Measurements from ENCODE around the gene IRF2.
A peak's percentile ranks its signal among the peaks of the same experiment; 100 is the strongest.

IRF2 gene

DNA sequence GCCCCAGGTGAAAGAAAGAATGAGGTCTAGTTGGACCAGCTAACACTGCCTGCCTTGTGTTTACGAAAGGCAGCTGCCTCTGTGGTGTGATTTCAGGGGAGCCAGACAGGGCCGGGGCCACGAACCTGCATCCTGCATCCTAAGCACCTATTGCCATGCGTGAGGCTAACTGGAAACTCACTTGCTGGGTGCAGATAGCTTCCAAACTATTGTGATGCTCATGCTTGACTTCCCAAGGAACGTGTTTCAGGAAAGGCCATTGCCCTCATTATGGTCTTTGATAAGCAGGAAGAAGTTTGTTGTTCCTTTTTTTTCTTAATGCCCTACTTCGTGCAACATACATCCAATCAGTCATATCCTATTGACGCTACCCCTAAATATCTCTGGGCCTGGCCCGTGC is 2.3 kb upstream of the IRF2 start:
- no peak overlapping the region for H3K4me3 ChIP-seq (ENCODE audit: low read length)
- no peak for DNase-seq (ENCODE audit: low read depth, low spot score)

DNA sequence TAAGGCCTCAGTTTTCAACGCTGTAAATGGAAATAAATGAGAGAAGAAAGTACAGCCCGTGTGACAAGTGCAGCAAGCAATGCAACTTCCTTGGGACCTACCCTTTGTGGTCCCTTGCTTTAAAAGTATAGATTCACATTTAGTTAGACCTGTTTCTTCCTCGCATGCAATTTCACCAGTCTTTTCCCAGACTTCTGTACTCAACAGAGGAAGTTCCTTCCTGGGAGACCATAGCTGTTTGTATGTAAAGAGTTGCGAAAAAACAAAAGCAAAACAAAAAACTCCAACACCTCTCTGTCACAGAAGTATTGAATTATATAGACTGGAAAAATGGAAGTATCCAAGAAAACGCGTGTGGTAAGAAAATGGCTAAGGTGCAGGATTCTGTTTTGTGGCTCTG is 1.1 kb upstream of the IRF2 start:
- H3K4me3 ChIP-seq (ENCODE audit: low read length): peak overlapping the region; percentile 96
- no peak for DNase-seq (ENCODE audit: low read depth, low spot score)

DNA sequence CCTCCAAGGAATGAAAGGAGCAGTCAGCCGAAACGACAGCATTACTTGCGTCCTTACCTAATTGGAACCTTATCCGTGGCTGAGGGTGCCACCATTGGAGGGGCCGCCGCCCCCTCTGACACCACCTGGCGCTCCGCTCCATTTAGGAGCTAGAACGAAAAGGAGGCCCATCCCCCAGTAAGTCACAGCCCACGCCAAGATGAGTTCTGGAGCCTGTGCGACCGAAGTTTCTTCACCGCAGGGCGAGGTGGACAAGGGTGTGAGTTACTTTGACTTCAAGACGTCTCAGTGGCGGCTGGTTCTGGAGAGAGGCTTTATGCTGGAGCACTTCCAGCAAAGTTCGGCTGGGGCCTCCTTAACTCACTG is 729 bp upstream of the IRF2 start:
- H3K4me3 ChIP-seq (ENCODE audit: low read length): peak overlapping the region; percentile 96
- DNase-seq (ENCODE audit: low read depth, low spot score): peak; percentile 28

DNA sequence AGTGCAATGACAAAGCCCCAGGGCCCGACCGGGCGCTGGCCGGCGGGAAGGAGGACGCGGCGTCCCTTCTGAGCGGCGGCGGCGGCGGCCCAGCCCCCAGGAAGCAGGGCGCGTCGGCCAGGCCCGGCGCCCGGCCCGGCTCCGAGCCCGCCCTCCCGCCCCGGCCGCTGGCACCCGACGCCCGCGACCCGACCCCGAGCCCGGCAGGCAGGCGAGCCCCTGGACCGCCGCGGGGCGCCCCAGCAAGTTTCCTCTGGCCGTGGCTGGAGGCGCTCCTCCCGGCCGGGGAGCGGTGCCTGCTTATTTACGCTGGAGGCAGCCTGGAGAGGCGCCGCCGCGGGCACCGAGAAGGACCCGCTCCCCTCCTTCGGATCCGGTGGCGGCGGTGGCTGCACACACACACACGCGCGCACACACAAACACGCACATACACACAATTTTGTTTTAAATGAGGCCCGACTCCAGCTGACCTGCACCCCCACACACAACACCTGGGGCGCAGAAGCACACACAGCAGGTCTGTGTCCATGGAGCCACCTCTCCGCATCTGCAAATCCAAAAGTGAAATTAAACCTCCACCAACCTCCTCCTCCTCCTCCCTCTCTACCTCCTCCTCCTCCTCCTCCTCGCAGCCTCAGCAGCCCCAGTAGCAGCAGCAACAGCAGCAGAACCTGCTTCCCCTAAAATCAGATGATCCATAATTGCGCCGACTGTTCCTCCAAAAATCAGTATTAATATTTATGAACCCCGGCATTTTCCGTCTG is 669 bp downstream of the IRF2 start:
- H3K4me3 ChIP-seq (ENCODE audit: low read length): peak overlapping the region; percentile 76
- peak; percentile 26 for DNase-seq (ENCODE audit: low read depth, low spot score)

DNA sequence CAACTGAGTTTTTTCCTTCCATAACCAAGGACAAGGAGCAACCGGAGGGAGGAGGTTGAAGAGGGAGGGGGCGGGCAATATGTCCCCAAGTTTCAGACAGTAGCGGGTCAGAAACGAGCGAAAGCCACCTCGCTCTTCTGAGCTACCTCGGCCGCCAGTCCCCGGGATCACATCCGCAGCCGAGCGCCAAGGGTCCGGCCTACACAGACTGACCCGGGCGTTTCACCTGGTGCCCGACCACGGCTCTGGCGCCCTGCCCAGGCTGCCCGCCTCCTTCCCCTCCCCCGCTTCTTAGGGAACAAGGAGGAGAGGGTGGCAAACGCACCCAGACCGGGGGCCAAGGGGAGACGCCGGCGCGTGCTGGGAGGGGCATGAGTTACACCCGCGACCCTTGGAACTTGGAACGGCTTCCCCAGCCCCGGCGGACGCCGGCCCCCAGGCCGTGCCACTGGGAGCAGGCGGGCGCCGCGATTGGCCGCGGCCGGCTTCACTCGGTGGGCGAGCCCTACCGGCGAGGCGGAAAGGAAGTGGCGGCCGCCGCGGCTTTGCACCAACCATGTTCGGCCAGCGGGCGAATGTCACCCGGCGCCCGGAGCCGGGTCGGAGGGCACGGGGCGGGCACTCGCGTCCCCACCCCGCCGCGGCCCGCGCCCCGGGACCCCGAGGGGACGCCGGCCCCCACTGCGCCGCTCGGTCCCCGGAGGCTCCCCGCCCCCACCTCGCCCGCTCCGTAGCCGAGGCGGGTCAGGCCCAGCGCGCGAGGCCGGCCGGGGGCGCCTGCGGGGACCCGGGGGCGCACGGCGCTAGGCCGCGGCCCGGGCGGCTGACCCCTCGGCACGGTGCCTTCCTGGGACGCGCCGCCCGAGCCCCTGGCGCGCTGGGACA is 1.5 kb downstream of the IRF2 start:
- DNase-seq (ENCODE audit: low read depth, low spot score): no peak
- peak overlapping the region; percentile 76 for H3K4me3 ChIP-seq (ENCODE audit: low read length)

DNA sequence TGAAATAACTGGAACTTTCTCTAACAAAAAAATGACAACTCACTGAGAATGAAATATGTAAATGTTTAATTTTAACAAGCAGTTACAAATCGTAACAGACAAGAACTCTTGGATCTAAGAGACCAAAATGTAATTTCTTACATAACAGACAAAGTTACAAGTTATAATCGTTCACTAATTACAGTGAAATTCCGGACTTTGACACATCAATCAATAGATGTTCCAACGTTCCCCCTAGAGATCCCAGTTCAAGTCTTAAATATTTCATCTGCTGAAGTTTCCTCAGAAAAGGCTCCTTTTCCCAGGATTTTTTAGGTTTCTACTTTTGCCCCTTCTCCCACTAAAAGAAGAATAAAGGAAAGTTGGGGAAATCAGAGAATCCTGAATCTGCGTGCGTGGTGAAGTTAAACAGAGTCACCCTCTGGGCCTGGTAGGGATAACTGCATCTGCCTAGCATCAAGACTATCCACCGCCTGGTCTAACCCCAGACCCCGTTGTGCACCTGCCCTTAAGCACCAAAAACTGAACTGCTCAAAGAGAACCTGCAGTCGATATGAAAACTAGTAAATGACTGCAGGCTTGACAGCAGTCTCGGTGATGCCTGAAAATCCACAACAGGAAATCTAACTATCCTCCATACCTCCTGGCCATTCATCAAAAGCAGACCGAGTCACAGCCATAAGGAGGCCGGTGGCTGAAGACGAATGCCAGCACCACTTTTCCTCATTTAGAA is 2.3 kb downstream of the IRF2 start:
- peak; percentile 24 for DNase-seq (ENCODE audit: low read depth, low spot score)
- H3K4me3 ChIP-seq (ENCODE audit: low read length): peak overlapping the region; percentile 76

DNA sequence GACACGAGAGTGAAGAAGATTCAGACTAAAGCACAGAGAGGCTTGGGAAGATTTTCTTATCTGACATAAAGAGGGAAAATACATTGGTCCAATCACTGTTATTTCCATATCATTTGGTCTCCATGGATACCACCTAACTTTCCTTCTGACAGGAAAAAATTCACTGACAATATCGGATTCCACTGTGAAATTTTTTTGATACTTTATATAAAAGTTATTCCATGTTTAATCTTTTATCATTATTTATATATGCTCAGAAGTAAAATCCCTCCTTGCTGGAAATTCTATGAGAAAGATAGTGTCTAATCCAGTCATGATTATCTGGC is 3.6 kb downstream of the IRF2 start:
- no peak overlapping the region for H3K4me3 ChIP-seq (ENCODE audit: low read length)
- no peak for DNase-seq (ENCODE audit: low read depth, low spot score)

DNA sequence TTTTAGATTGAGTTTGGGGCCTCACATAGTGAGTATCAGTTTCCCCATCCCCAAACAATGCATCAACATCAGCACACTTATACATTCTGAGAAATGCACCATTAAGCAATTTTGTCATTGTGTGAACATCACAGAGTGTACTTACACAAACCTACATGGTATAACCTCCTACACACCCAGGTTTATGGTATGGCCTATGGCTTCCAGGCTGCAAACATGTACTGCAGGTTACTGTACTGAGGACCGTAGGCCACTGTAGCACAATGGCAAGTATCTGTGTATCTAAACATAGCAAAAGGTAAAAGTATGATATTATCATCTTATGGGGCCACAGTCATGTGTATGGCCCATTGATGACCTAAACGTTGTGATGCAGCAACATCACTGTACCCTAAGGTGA is 7.7 kb downstream of the IRF2 start:
- H3K4me3 ChIP-seq (ENCODE audit: low read length): no peak overlapping the region
- no peak for DNase-seq (ENCODE audit: low read depth, low spot score)

DNA sequence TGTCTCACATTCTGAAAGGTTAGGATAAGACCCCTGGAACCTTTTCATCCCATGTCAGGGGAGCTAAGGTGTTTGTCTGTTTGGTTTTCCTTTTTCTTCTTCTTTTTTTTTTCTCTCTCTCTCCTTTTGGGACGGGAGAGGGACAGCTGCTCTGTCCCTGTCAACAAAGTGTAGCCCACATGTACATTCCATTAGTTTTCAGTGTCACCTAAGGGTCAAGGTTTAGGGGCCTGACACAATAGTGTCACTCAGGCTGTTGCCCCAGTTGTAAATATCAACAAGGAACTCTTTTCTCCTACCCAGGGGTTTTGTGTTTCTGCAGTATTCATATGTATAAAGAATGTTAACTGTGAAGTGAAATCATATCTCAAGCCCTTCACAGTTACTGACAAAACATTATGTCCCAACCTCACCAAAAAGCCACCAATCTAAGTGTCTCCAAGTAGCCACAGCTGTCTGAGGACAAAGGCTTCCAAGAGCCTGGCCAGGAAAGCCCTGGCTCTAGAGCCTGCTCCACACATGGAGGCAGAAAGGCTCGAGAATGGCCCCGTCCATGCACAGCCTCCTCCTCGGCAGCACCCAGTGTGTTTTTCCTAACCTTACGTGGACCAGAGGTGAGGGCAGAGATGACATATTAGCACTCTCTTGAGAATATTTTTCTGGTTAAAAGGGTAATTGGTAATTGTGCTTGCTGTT is 9.4 kb downstream of the IRF2 start:
- no peak for DNase-seq (ENCODE audit: low read depth, low spot score)
- no peak overlapping the region for H3K4me3 ChIP-seq (ENCODE audit: low read length)

DNA sequence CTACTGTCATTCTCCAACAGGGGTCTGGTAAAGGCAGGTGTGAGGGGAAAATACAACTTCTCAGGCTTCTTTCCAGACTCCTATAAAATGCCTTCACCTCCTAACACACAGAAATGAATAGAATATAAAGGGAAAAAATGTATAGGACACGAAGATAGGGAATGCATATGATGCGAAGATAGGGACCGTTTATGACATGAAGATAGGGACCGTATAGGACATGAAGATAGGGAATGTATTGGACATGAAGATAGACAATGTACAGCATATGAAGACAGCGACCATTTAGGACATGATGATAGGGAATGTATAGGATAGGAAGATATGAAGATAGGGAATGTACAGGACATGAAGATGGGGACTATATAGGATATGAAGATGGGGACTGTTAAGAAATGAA is 10.5 kb downstream of the IRF2 start:
- H3K4me3 ChIP-seq (ENCODE audit: low read length): no peak overlapping the region
- no peak for DNase-seq (ENCODE audit: low read depth, low spot score)

DNA sequence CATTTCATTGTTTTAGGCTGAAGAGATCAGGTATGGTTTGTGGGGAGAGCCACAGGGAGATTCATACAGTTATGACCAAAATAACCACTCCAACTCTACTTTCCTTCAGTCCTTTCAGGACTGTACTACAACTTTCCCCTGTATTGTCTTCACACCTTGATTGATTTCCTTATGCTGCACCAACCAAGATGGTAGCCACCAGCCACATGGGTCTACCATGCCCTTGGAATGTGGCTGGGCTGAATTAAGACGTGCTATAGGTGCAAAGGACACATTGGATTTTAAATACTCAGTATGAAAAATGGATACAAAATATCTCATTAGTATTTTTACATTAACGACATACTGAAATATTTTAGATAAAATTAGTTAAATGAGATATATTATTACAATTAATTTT is 11.2 kb downstream of the IRF2 start:
- H3K4me3 ChIP-seq (ENCODE audit: low read length): no peak overlapping the region
- no peak for DNase-seq (ENCODE audit: low read depth, low spot score)

DNA sequence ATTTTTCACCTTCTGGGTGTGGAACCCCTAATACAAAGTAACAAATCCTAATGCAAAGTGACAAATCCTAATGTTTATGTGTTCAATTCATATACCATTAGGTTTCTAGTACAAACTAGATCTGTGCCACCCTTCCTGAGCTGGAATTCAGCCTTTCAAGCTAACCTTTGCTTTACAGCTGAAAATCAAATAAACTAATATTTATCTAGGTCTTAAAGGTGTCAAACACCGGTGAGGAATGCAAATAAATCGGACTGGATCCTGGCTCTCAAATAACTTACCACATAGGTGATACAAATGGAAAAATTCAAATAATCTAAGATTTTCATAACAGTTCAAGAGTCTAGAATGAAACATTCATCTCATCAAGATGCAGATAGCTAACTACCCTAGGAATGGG is 11.6 kb downstream of the IRF2 start:
- DNase-seq (ENCODE audit: low read depth, low spot score): no peak
- no peak overlapping the region for H3K4me3 ChIP-seq (ENCODE audit: low read length)

DNA sequence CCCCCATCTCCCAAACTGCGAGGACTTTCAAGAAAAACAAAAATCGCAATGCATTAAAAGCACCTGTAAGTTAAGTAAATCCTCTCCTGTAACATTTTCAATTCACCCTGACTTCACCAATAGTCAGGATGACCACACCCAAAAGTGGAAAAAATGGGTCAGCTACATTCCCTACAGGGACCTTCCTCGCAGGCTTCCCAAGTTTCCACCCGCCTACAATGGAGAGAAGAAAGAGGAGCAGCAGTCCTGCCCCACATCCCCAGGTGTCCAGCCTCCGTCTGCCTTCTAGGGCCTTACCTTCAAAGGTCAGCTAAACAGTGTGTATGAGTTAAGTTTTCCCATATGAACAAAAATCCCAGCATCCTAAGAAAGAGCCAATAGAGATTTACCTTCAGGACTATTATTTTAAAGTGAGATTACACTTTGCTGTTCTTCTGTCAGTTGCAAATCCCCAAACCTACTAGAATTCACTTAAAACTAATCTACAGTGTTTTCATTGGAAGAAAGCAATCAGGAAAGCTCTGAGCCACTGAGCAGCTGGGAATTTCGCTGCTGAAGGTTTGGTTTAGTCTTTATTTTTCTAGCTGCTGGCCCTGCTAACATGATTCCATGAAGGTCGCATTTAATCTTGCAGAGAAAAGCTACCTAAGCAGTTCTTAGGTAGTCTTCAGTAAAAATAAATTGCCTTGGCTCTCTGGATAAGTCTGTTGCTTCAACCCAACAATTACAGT is 12.5 kb downstream of the IRF2 start:
- no peak for DNase-seq (ENCODE audit: low read depth, low spot score)
- no peak overlapping the region for H3K4me3 ChIP-seq (ENCODE audit: low read length)

DNA sequence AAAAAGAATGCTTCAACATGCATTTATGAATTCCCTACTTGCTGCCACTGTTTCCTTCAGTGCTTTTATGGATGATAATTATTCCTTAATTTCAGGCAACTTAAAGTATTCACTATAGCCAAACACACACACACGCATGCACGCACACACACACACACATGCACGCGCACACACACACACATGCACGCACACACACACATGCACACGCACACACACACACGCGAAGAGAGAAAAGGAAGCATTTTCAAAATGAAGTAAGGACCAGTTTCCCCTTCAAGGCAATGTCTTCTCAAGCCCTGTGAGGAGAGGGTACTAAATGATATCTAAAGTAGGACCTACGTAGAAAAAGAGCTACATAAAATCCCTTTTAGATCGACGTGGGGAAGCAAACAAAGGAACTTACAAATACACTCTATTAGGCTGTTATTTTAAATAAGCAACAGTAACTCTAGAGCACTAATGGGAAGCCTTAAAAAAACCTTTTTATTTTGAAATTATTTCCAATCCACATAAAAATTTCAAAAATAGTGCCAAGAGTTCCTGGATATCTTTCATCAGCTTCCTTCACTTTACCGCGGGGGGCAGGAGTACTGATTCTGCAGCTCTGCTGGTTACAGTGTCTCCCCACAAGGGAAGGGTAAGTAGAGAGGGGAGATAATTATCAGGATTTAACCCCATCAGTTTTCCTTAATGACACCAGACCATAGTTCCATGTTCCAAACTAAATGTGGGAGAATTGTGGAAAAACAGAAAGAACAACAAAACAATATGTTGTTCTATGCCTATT is 13.7 kb downstream of the IRF2 start:
- H3K4me3 ChIP-seq (ENCODE audit: low read length): no peak overlapping the region
- no peak for DNase-seq (ENCODE audit: low read depth, low spot score)

DNA sequence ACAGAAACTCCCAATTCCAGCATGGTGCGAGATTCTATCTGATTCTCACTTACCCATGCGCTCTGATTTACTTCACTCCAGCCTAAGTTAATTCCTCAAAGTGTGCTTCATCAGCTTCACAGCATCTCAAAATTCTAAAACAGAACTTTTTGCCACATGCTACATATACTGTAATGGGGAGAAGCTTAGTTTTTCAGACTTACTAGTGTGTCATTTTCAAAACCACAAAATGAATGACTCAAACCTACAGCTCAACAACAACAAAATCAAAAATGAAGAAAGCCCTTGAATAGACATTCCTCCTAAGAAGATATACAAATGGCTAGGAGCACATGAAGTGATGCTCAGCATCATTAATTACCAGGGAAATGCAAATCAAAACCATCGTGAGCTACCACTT is 14.9 kb downstream of the IRF2 start:
- DNase-seq (ENCODE audit: low read depth, low spot score): no peak

DNA sequence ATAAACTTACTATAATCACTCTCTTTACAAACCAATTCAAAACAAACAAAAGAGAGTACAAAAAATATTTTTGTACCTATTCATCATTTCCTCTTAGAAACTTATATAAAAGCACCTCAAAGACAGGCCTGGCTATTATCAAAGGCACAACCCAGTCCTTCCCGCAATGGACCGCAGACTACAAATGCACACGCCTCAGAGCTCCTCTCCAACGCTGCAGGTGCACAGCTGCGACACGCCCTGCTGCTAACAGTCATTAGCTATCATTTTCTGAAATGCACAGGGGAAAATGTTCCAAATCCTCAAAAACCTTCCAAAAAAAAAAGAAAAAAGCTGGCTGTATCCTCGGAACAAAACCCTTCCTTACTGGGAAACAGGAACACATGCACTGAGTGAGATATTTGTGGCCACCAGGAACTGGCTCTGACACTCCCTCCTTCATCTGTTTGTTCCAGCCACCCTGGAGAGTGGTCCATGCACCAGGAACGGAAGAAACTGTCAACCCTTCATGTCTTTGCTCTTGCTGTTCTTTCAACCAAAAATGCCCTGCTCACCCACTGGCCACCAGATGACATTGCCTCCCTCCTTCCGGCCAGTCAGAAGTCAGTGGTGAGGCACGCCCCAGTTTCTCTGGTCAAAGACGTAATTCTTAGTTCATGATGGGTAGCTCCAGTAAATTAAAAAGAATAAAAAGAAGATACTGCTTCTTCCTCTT is 16.7 kb downstream of the IRF2 start:
- H3K4me3 ChIP-seq (ENCODE audit: low read length): no peak overlapping the region
- no peak for DNase-seq (ENCODE audit: low read depth, low spot score)

More for the DNA sequence above, 14.9 kb downstream of the IRF2 start:
- no peak overlapping the region for H3K4me3 ChIP-seq (ENCODE audit: low read length)

DNA sequence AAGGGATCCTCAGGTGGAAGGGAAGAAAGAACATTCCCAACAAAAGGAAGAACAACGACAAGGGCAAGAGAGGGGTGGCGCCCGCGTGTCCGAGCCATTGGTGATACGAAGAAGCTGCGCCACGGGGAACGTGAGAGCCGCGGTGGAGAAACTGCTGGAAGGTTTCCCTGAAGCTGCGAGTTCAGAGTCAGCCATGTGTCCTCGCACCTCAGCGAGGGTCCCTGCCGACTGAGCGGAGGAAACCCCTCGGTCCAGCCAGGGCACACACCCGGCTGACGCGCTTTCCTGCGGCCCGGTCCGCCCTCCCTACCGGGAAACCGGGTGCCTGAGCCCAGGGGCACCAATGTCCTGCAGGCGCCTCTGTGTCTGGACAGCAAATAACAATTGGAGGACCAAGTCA is 18.0 kb downstream of the IRF2 start:
- DNase-seq (ENCODE audit: low read depth, low spot score): no peak
- H3K4me3 ChIP-seq (ENCODE audit: low read length): no peak overlapping the region

DNA sequence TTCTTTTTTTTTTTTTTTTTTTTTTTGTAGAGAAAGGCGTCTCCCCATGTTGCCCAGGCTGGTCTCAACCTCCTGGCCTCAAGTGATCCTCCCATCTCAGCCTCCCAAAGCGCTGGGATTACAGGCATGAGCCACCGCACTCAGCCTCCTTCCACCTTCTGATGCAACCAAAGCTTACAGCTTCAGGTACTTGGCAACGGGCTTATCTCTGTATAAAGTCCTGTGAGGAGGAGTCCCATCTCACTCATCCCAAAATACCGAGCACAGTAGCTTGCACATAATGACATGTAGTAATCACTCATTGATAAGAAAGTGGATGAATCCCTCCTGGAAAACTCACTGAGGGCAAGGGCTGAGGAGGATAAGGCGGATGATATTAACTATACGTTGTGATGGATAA is 19.1 kb downstream of the IRF2 start:
- DNase-seq (ENCODE audit: low read depth, low spot score): no peak
- H3K4me3 ChIP-seq (ENCODE audit: low read length): no peak overlapping the region
